HepG2 (cell line): Measurements from ENCODE around the gene GRIK5. TPM values are rescaled to one million over a fixed set of nuclear protein-coding genes. Genes with fewer than 3 reads are reported as not detected.
A peak's percentile ranks its signal among the peaks of the same experiment; 100 is the strongest.

Experiments
- ATAC-seq: fragments of 200-7000 bp; cut with Tn5 transposase; 3 replicates; pipeline ENCODE4 v1.9.1; 2020; ENCODE audit warnings: mild to moderate bottlenecking, moderate library complexity
- BruUV-seq: library from RNA; stranded (reverse); fragments of 400-500 nt; replicated peaks from 2 replicates; lab custom pipeline; 2021; lab: Mats Ljungman, UMichigan
- CTCF ChIA-PET: fragments of 300-600 bp; formaldehyde crosslinking; extraction: SDS; loops from one replicate; lab custom pipeline; 2021; ENCODE audit warnings: low total read pairs, inconsistent platforms, low intra/inter-chr PET ratio; lab: Yijun Ruan, JAX
- POLR2A ChIA-PET: fragments of 350-600 bp; sonication (Branson Sonifier 250); formaldehyde crosslinking; loops from one replicate; lab custom pipeline; 2020; ENCODE audit warnings: antibody characterized with exemption, inconsistent platforms; lab: Yijun Ruan, JAX
- DNase-seq: peaks from one replicate; pipeline ENCODE4 v3.0.0-alpha.2; 2015; ENCODE audit warnings: low spot score
- FAIRE-seq: peaks from 3 replicates; lab custom pipeline; 2011; peaks lifted over from hg19 to GRCh38; lab: Jason Lieb, UNC
- H2AFZ ChIP-seq: one replicate; pipeline ENCODE4 v1.6.1; 2011; ENCODE audit warnings: low read length, inconsistent platforms
- H3K27ac ChIP-seq: fragments of 300-600 bp; 3 replicates; pipeline ENCODE4 v1.8.0; 2011; ENCODE audit warnings: mixed run types, mild to moderate bottlenecking, mixed read lengths, low read length, inconsistent platforms; ENCODE audit not compliant: insufficient read depth; ENCODE audit errors: extremely low read length
- H3K27me3 ChIP-seq, 2 experiments: fragments of 200-600 bp in 1 of 2; 2 replicates in 1 of 2; 3 replicates in 1 of 2; pipeline versions ENCODE4 v1.6.0 to v1.8.0; 2011; ENCODE audit warnings: low read length in 2 of 2, mild to moderate bottlenecking in 2 of 2, moderate library complexity in 2 of 2, inconsistent platforms in 1 of 2; ENCODE audit not compliant: insufficient read depth in 2 of 2, control insufficient read depth in 1 of 2
- H3K36me3 ChIP-seq, 2 experiments: fragments of 200-600 bp in 1 of 2; replicated peaks in 1 of 2; 2 replicates in 1 of 2; 3 replicates in 1 of 2; pipeline versions ENCODE4 v1.5.1 to v1.8.0; 2011; ENCODE audit warnings: low read length in 2 of 2, inconsistent platforms in 1 of 2; ENCODE audit not compliant: insufficient read depth in 2 of 2, control insufficient read depth in 1 of 2
- H3K4me1 ChIP-seq: 2 replicates; pipeline ENCODE4 v1.5.1; 2012; ENCODE audit warnings: low read length, inconsistent platforms; ENCODE audit not compliant: insufficient read depth
- H3K4me2 ChIP-seq: 2 replicates; pipeline ENCODE4 v1.6.0; 2011; ENCODE audit warnings: low read depth, low read length, inconsistent platforms
- H3K4me3 ChIP-seq, 3 experiments: fragments of 200-600 bp in 1 of 3; sonication (generic), shearing (Covaris generic) in 1 of 3; replicated peaks in 1 of 3; 2 replicates each; pipeline ENCODE4 v1.5.1; 2011 to 2016; ENCODE audit warnings: low read length in 3 of 3, inconsistent platforms in 2 of 3, low read depth in 2 of 3, mild to moderate bottlenecking in 2 of 3, control low read depth in 1 of 3, mixed read lengths in 1 of 3; ENCODE audit not compliant: insufficient read depth in 1 of 3
- H3K79me2 ChIP-seq: one replicate; pipeline ENCODE4 v1.6.1; 2011; ENCODE audit warnings: low read length, inconsistent platforms; ENCODE audit not compliant: insufficient read depth
- H3K9ac ChIP-seq: 2 replicates; pipeline ENCODE4 v1.6.0; 2011; ENCODE audit warnings: mild to moderate bottlenecking, low read depth, low read length, inconsistent platforms; ENCODE audit not compliant: insufficient read depth
- H3K9me3 ChIP-seq: 2 replicates; pipeline ENCODE4 v1.5.1; 2012; ENCODE audit warnings: mild to moderate bottlenecking, low read length
- H4K20me1 ChIP-seq: 2 replicates; pipeline ENCODE4 v1.6.0; 2011; ENCODE audit warnings: inconsistent platforms, mild to moderate bottlenecking, low read length, moderate library complexity; ENCODE audit not compliant: insufficient read depth
- EZH2 ChIP-seq: conservative IDR thresholded peaks from 2 replicates; pipeline ENCODE4 v1.6.1; 2012; ENCODE audit warnings: mild to moderate bottlenecking, low read depth, low read length, moderate library complexity
- ZFX ChIP-seq: sonication (generic); formaldehyde crosslinking; IDR thresholded peaks from 2 replicates; pipeline ENCODE4 v1.4.0; 2020; ENCODE audit warnings: mild to moderate bottlenecking, low read depth, missing genetic modification reagents, moderate library complexity
- ZNF775 ChIP-seq: sonication (generic); formaldehyde crosslinking; IDR thresholded peaks from 2 replicates; pipeline ENCODE4 v1.4.0; 2020; ENCODE audit warnings: missing genetic modification reagents, mild to moderate bottlenecking, moderate library complexity, borderline replicate concordance
- WGBS: methylation state at CpG from one replicate; pipeline ENCODE4 v1.1.6; 2017; ENCODE audit warnings: low lambda C conversion rate; 5-methylcytosine and 5-hydroxymethylcytosine counted together
- in situ Hi-C: cut with HindIII; loops from 2 replicates; pipeline ENCODE4 v1.10.0; 2017; ENCODE audit warnings: low pct_unique_long_range_greater_than_20kb; ENCODE audit not compliant: extremely low pct_ligation_motif_present
- intact Hi-C: fragments of 100-400 bp; cut with micrococcal nuclease; formaldehyde crosslinking; loops from one replicate; pipeline ENCODE4 v1.10.0; 2022; ENCODE audit not compliant: unreplicated experiment
- polyA plus RNA-seq, 8 experiments: library from polyadenylated mRNA; depleted of rRNA in 3 of 8; stranded (reverse) in 7 of 8; unstranded in 1 of 8; fragments of >200 nt; fragmentation: Illumina TruSeq in 4 of 8; extraction: Trizol in 4 of 8; gene quantifications; 2 replicates each; pipeline versions ENCODE4 v1.2.1 to v1.2.3, GENCODE V29; 2011 to 2016; ENCODE audit warnings: low read depth in 4 of 8, missing spikeins in 1 of 8, mixed read lengths in 1 of 8; ENCODE audit not compliant: insufficient read depth in 1 of 8
- total RNA-seq, 5 experiments: library from RNA; depleted of rRNA; stranded (reverse); fragments of >200 nt; fragmentation: Illumina TruSeq; extraction: Trizol; gene quantifications; 2 replicates each; pipeline ENCODE4 v1.2.3, GENCODE V29; 2016; ENCODE audit warnings: low read depth in 1 of 5
- TF ChIP-seq, protein P1 (sequence below): sonication (generic); formaldehyde crosslinking; conservative IDR thresholded peaks from 2 replicates; pipeline ENCODE4 v1.5.0; 2020; ENCODE audit warnings: missing genetic modification reagents

GRIK5 gene
- total and polyA plus RNA-seq, 2 of the 13 experiments (the other 11 are each of a cell fraction or from before 2014, with no cell fraction given) = not detected

DNA sequence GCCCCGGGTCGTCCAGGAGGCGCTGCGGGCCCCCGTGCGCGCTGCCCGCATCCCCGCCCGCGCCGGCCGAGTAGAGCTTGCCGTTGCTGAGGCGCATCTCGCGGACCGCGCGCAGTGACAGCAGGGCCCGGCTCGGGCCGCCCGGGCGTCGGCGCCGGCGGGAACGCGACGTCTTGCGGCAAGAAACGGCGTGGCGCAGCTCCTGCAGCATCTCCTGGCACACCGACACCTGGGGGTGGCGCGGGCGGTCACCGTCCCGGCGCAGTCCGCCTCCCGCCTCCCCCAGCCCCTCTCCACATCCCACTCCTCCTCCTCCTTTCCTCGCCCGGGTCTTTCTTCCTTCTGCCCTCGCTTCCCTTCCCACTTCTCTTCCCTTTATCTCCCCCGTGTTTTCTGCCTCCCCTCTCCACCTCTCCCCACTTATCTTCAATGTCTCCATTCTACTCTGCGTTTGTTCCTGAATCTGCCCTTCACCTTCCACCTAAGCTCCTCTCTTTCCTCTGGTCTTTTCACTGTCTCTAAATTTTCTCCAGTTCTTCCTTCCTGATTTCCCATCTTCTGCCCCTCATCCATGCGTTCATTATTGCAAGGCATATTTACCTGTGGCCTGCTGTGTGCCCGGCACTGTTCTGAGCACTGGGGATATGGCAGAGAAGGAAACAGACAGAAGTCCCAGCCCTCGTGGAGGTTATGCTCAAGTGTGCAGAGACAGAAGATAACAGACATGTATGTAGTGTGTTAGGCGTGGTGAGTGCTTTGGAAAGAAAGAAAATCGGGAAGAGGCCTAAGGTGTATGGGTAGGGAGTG, 70.7 kb downstream of the GRIK5 start:
- DNase-seq (no peak), ATAC-seq (no peak)
- H3K27me3 ChIP-seq = peaks cover 8 to 70% of the 10 kb centered on the region in 2 experiments; a peak in 4 of 5 replicates

More for the DNA sequence above, 70.7 kb downstream of the GRIK5 start:
- 30% methylated on average over 18 of the region's 55 CpGs for WGBS
- no peak overlapping the region for H2AFZ ChIP-seq
- TF ChIP-seq ZNF775 (CRISPR knock-in tag) = no peak
- TF ChIP-seq ZFX = 0 out of 2 replicates have a peak, but pooled peaks have one; percentile 1
- TF ChIP-seq, protein P1, sequence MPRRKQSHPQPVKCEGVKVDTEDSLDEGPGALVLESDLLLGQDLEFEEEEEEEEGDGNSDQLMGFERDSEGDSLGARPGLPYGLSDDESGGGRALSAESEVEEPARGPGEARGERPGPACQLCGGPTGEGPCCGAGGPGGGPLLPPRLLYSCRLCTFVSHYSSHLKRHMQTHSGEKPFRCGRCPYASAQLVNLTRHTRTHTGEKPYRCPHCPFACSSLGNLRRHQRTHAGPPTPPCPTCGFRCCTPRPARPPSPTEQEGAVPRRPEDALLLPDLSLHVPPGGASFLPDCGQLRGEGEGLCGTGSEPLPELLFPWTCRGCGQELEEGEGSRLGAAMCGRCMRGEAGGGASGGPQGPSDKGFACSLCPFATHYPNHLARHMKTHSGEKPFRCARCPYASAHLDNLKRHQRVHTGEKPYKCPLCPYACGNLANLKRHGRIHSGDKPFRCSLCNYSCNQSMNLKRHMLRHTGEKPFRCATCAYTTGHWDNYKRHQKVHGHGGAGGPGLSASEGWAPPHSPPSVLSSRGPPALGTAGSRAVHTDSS = no peak
- TF ChIP-seq EZH2 = peak; percentile 88; the same call in 1 of the 2 replicates
- intact Hi-C loops (loop anchor here (2.0 kb wide), 1 partner anchor 36 kb away; no protein-coding TSS in a partner anchor), in situ Hi-C loops (no loop called here)
- H3K4me3 ChIP-seq = no peak overlapping the region
- H3K9ac ChIP-seq = no peak overlapping the region
- no peak overlapping the region for H3K27ac ChIP-seq
- CTCF ChIA-PET = interaction anchor here (0.7 kb wide), 1 partner anchor 36 kb away, joined by 3 read pairs; no protein-coding TSS in a partner anchor
- BruUV-seq = no TSS peak
- no peak for FAIRE-seq
- H3K36me3 ChIP-seq = no peaks in the 10 kb centered on the region
- H3K79me2 ChIP-seq = no peaks in the 10 kb centered on the region
- no peaks in the 10 kb centered on the region for H3K4me1 ChIP-seq
- POLR2A ChIA-PET = no interaction called here
- no peaks in the 10 kb centered on the region for H3K9me3 ChIP-seq
- H3K4me2 ChIP-seq = no peak overlapping the region
- H4K20me1 ChIP-seq = 0 out of 2 replicates have a peak, but pooled peaks cover 8% of the 10 kb centered on the region
